H9 (cell line): ENCODE results near the gene SLC2A1. TPM values are rescaled to one million over a fixed set of nuclear protein-coding genes. Genes with fewer than 3 reads are reported as not detected.
A peak's percentile ranks its signal among the peaks of the same experiment; 100 is the strongest.

ENCODE experiments used
- DNase-seq: peaks from one replicate; pipeline ENCODE4 v3.0.0-alpha.2; 2017
- H2AFZ ChIP-seq: one replicate; pipeline ENCODE4 v1.6.1; 2013; ENCODE audit warnings: mild to moderate bottlenecking, low read length, control low read depth, moderate library complexity
- H2AK5ac ChIP-seq: 2 replicates; pipeline ENCODE4 v1.6.1; 2013; ENCODE audit warnings: low read length, control low read depth, mixed read lengths; ENCODE audit not compliant: insufficient read length
- H2BK120ac ChIP-seq: one replicate; pipeline ENCODE4 v1.6.1; 2013; ENCODE audit warnings: low read depth, mild to moderate bottlenecking, low read length, control low read depth, inconsistent platforms; ENCODE audit not compliant: poor library complexity, severe bottlenecking
- H2BK12ac ChIP-seq: 2 replicates; pipeline ENCODE4 v1.6.1; 2013; ENCODE audit warnings: low read length, control low read depth, mixed read lengths, low read depth; ENCODE audit not compliant: insufficient read length
- H2BK15ac ChIP-seq: 2 replicates; pipeline ENCODE4 v1.6.1; 2013; ENCODE audit warnings: low read depth, low read length, control low read depth
- H2BK20ac ChIP-seq: one replicate; pipeline ENCODE4 v1.6.1; 2013; ENCODE audit warnings: low read depth, mild to moderate bottlenecking, low read length, control low read depth, inconsistent platforms; ENCODE audit not compliant: poor library complexity, severe bottlenecking
- H2BK5ac ChIP-seq: 2 replicates; pipeline ENCODE4 v1.6.1; 2013; ENCODE audit warnings: low read length, control low read depth, mixed read lengths; ENCODE audit not compliant: insufficient read length
- H3K14ac ChIP-seq: 2 replicates; pipeline ENCODE4 v1.6.1; 2013; ENCODE audit warnings: low read length, control low read depth; ENCODE audit not compliant: insufficient read depth
- H3K18ac ChIP-seq: 2 replicates; pipeline ENCODE4 v1.6.1; 2013; ENCODE audit warnings: low read depth, mild to moderate bottlenecking, mixed read lengths, low read length, control low read depth; ENCODE audit not compliant: insufficient read length
- H3K23ac ChIP-seq: 2 replicates; pipeline ENCODE4 v1.6.1; 2013; ENCODE audit warnings: low read length, control low read depth, mixed read lengths, low read depth; ENCODE audit not compliant: insufficient read length
- H3K23me2 ChIP-seq: 2 replicates; pipeline ENCODE4 v1.6.1; 2013; ENCODE audit warnings: low read depth, mild to moderate bottlenecking, mixed read lengths, low read length, control low read depth; ENCODE audit not compliant: insufficient read length, poor library complexity, severe bottlenecking
- H3K27ac ChIP-seq: 2 replicates; pipeline ENCODE4 v1.5.1; 2013; ENCODE audit warnings: low read length, control low read depth, mixed read lengths, low read depth; ENCODE audit not compliant: insufficient read length
- H3K27me3 ChIP-seq: 2 replicates; pipeline ENCODE4 v1.6.1; 2013; ENCODE audit warnings: low read length, control low read depth, inconsistent platforms; ENCODE audit not compliant: insufficient read depth
- H3K4ac ChIP-seq: 2 replicates; pipeline ENCODE4 v1.6.1; 2013; ENCODE audit warnings: low read depth, mild to moderate bottlenecking, control low read depth, inconsistent platforms, low read length, moderate library complexity
- H3K4me1 ChIP-seq: 2 replicates; pipeline ENCODE4 v1.6.1; 2013; ENCODE audit warnings: low read length, control low read depth, inconsistent platforms; ENCODE audit not compliant: insufficient read depth
- H3K4me2 ChIP-seq: 2 replicates; pipeline ENCODE4 v1.6.1; 2013; ENCODE audit warnings: low read length, control low read depth, mixed read lengths; ENCODE audit not compliant: insufficient read length, insufficient read depth
- H3K56ac ChIP-seq: 2 replicates; pipeline ENCODE4 v1.6.1; 2013; ENCODE audit warnings: low read depth, mild to moderate bottlenecking, mixed read lengths, low read length, control low read depth; ENCODE audit not compliant: insufficient read length
- H3K79me1 ChIP-seq: 2 replicates; pipeline ENCODE4 v1.6.1; 2013; ENCODE audit warnings: low read depth, mild to moderate bottlenecking, moderate library complexity, low read length, control low read depth, inconsistent platforms; ENCODE audit not compliant: insufficient read depth, poor library complexity, severe bottlenecking
- H3K79me2 ChIP-seq: 2 replicates; pipeline ENCODE4 v1.6.1; 2013; ENCODE audit warnings: low read length, control low read depth, inconsistent platforms; ENCODE audit not compliant: insufficient read depth
- H3K9ac ChIP-seq: 2 replicates; pipeline ENCODE4 v1.6.1; 2013; ENCODE audit warnings: low read length, control low read depth, mixed read lengths; ENCODE audit not compliant: insufficient read length; ENCODE audit errors: extremely low read depth
- H3K9me3 ChIP-seq: one replicate; pipeline ENCODE4 v1.6.1; 2013; ENCODE audit warnings: low read depth, low read length, inconsistent platforms; ENCODE audit not compliant: control insufficient read depth
- H3T11ph ChIP-seq: one replicate; pipeline ENCODE4 v1.6.1; 2013; ENCODE audit warnings: mild to moderate bottlenecking, low read length, control low read depth, inconsistent platforms
- H4K20me1 ChIP-seq: one replicate; pipeline ENCODE4 v1.6.1; 2013; ENCODE audit not compliant: control insufficient read depth, insufficient read length, insufficient read depth
- H4K5ac ChIP-seq: 2 replicates; pipeline ENCODE4 v1.6.1; 2013; ENCODE audit warnings: low read depth, mild to moderate bottlenecking, mixed read lengths, low read length, control low read depth; ENCODE audit not compliant: insufficient read length
- H4K8ac ChIP-seq: replicated peaks from 2 replicates; pipeline ENCODE4 v1.6.1; 2013; ENCODE audit warnings: low read length, control low read depth, mixed read lengths, low read depth; ENCODE audit not compliant: insufficient read length
- H4K91ac ChIP-seq: 2 replicates; pipeline ENCODE4 v1.6.1; 2013; ENCODE audit warnings: low read depth, mild to moderate bottlenecking, moderate library complexity, mixed read lengths, low read length, control low read depth; ENCODE audit not compliant: insufficient read length
- H3K27ac Mint-ChIP-seq, 3 experiments: 2 replicates in 2 of 3; 3 replicates in 1 of 3; pipeline ENCODE4 v1.8.0; 2020 to 2021; ENCODE audit warnings: mixed read lengths in 3 of 3, mild to moderate bottlenecking in 1 of 3, moderate library complexity in 1 of 3
- H3K27me3 Mint-ChIP-seq: 2 replicates; pipeline ENCODE4 v1.8.0; 2021; ENCODE audit warnings: low read depth, mild to moderate bottlenecking, moderate library complexity, mixed read lengths
- H3K36me3 Mint-ChIP-seq, 3 experiments: 2 replicates in 2 of 3; 3 replicates in 1 of 3; pipeline ENCODE4 v1.8.0; 2020 to 2021; ENCODE audit warnings: low read depth in 3 of 3, mixed read lengths in 3 of 3; ENCODE audit not compliant: insufficient read depth in 1 of 3
- H3K4me1 Mint-ChIP-seq, 2 experiments: 2 replicates each; pipeline ENCODE4 v1.8.0; 2020; ENCODE audit warnings: mixed read lengths in 2 of 2
- H3K4me3 Mint-ChIP-seq, 2 experiments: 2 replicates in 1 of 2; 3 replicates in 1 of 2; pipeline ENCODE4 v1.8.0; 2020 to 2021; ENCODE audit warnings: mild to moderate bottlenecking in 2 of 2, mixed read lengths in 2 of 2, moderate library complexity in 1 of 2
- H3K9me3 Mint-ChIP-seq, 2 experiments: 2 replicates in 1 of 2; 3 replicates in 1 of 2; pipeline ENCODE4 v1.8.0; 2020; ENCODE audit warnings: mild to moderate bottlenecking in 2 of 2, mixed read lengths in 2 of 2, moderate library complexity in 1 of 2
- CTCF ChIP-seq: fragments of 200-600 bp; sonication (generic); conservative IDR thresholded peaks from 3 replicates; pipeline ENCODE4 v1.8.0; 2021; ENCODE audit warnings: antibody characterized with exemption, mild to moderate bottlenecking
- WGBS: extraction: QIAGEN DNeasy Blood & Tissue Kit; methylation state at CpG from one replicate; pipeline ENCODE4 v1.1.7; 2013; ENCODE audit warnings: missing lambda C conversion rate, low lambda C conversion rate, mixed read lengths; ENCODE audit not compliant: insufficient read length; ENCODE audit errors: extremely low coverage; 5-methylcytosine and 5-hydroxymethylcytosine counted together
- total RNA-seq: library from RNA; stranded (reverse); gene quantifications from 2 replicates; pipeline ENCODE4 v1.2.1, GENCODE V29; 2021

The SLC2A1 gene
- total RNA-seq, 1 experiment from 2014 or later = 186 TPM

GRCh38 chr1:42929434-42930177 is 29.1 kb downstream of the SLC2A1 start:
- no peaks in the 10 kb centered on the region for H3K9me3 Mint-ChIP-seq
- no peaks in the 10 kb centered on the region for H3K27me3 ChIP-seq
- no peak overlapping the region for H3K4me2 ChIP-seq
- no peak for DNase-seq
- H4K5ac ChIP-seq = no peak overlapping the region
- H3K79me1 ChIP-seq = no peaks in the 10 kb centered on the region
- no peak overlapping the region for H2AFZ ChIP-seq
- no peak overlapping the region for H3K4ac ChIP-seq
- H3K79me2 ChIP-seq = peaks cover 3% of the 10 kb centered on the region; the same call in 1 of the 2 replicates
- no peaks in the 10 kb centered on the region for H3K27me3 Mint-ChIP-seq
- no peak for TF ChIP-seq CTCF
- no peaks in the 10 kb centered on the region for H4K20me1 ChIP-seq
- peaks cover 64 to 87% (median 70%) of the 10 kb centered on the region in 3 experiments for H3K36me3 Mint-ChIP-seq
- H2BK12ac ChIP-seq = no peak overlapping the region
- WGBS = no CpG with 5 or more reads among the region's 26 CpGs
- no peak overlapping the region for H2BK5ac ChIP-seq
- no peak overlapping the region for H2BK120ac ChIP-seq
- no peak overlapping the region for H2BK15ac ChIP-seq
- H3K23ac ChIP-seq = no peak overlapping the region
- no peak overlapping the region for H4K8ac ChIP-seq
- H2BK20ac ChIP-seq = no peak overlapping the region
- H3K56ac ChIP-seq = no peak overlapping the region
- H3T11ph ChIP-seq = no peak overlapping the region
- peaks cover 43 to 57% of the 10 kb centered on the region in 2 experiments for H3K4me1 Mint-ChIP-seq
- H3K23me2 ChIP-seq = peaks cover 4% of the 10 kb centered on the region
- no peak overlapping the region for H3K9ac ChIP-seq
- H3K9me3 ChIP-seq = no peaks in the 10 kb centered on the region
- no peak overlapping the region for H4K91ac ChIP-seq
- no peak overlapping the region for H3K27ac ChIP-seq
- no peak overlapping the region; the same call in 1 of the 2 replicates for H3K14ac ChIP-seq
- no peak overlapping the region for H3K18ac ChIP-seq
- peak overlapping the region in 2 of 3 experiments; percentile 39 to 96; a peak in 4 of 7 replicates for H3K27ac Mint-ChIP-seq
- H2AK5ac ChIP-seq = no peak overlapping the region
- H3K4me3 Mint-ChIP-seq = no peak overlapping the region
- H3K4me1 ChIP-seq = no peaks in the 10 kb centered on the region; the same call in 1 of the 2 replicates
